ENCODE data around the gene DPEP1. TPM values are rescaled to one million over a fixed set of nuclear protein-coding genes. Genes with fewer than 3 reads are reported as not detected.

The DPEP1 gene
- total RNA-seq, 2 experiments from 2014 or later, result not detected

DNA sequence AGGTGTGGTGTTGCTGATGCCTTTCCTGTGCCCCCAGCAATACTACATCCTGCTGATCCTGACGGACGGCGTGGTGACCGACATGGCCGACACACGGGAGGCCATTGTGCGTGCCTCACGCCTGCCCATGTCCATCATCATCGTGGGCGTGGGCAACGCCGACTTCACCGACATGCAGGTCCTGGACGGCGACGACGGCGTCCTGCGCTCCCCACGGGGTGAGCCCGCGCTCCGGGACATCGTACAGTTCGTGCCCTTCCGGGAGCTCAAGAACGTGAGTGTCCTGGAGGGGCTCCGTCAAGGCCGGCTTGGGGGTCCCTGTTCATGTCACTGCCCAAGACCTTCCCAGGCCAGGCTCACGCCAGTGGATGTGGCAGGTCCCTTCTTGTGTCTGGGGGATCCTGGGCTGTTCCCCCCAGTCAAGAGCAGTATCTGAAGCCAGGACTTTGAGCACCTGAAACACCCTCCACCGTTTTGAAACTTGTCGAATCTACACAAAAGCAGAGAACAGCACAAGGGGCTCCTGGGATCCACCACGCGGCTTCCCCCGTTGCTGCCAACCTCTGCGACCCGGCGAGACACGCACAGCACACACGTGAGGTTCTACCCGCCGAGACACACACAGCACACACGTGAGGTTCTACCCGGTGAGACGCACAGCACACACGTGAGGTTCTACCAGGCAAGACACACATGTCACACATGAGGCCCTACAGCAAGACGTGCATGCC lies 17.9 kb upstream of the DPEP1 start:
- H3K9me3 Mint-ChIP-seq (ENCODE audit: insufficient read depth), result no peaks in the 10 kb centered on the region
- ChIA-PET POLR2A (no interaction called here), CTCF (no interaction called here)
- H3K4me1 Mint-ChIP-seq (ENCODE audit: low read depth), result peaks cover 16% of the 10 kb centered on the region
- H3K4me3 Mint-ChIP-seq, result no peak overlapping the region
- ATAC-seq (no peak), DNase-seq (no peak)
- H3K36me3 Mint-ChIP-seq (ENCODE audit: low read depth), result no peaks in the 10 kb centered on the region
- H3K27me3 Mint-ChIP-seq (ENCODE audit: low read depth), result peaks cover 3% of the 10 kb centered on the region
- H3K27ac Mint-ChIP-seq, result no peak overlapping the region

DNA sequence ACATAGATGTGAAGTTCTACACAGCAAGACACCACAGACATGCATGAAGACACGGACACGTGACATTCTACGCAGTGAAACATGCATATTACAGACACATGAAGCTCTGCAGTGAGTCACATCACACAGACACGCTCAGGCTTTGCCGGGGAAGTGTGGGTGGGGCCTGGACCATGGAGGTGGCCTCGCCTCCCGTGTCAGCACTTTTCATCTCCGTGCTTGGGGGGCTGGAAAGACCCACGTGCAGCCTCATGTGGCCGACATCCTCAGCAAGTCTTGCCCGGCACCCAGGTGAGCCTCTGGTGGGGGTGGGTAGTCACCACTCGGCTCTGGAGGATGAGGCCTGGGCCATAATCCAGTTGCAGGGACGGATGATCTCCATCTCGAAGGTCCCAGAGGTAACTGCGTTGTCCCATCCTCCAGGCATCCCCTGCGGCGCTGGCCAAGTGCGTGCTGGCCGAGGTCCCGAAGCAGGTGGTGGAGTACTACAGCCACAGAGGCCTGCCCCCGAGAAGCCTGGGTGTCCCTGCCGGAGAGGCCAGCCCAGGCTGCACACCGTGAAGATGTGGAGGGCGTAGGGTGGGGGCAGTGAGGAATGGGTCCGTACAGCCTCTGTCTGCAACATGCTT lies 17.3 kb upstream of the DPEP1 start:
- peaks cover 16% of the 10 kb centered on the region for H3K4me1 Mint-ChIP-seq (ENCODE audit: low read depth)
- DNase-seq (no peak), ATAC-seq (no peak)
- no peaks in the 10 kb centered on the region for H3K36me3 Mint-ChIP-seq (ENCODE audit: low read depth)
- H3K4me3 Mint-ChIP-seq, result no peak overlapping the region
- CTCF ChIA-PET, result no interaction called here
- H3K27me3 Mint-ChIP-seq (ENCODE audit: low read depth), result peaks cover 3% of the 10 kb centered on the region
- no peak overlapping the region for H3K27ac Mint-ChIP-seq
- POLR2A ChIA-PET, result no interaction called here
- no peaks in the 10 kb centered on the region for H3K9me3 Mint-ChIP-seq (ENCODE audit: insufficient read depth)

DNA sequence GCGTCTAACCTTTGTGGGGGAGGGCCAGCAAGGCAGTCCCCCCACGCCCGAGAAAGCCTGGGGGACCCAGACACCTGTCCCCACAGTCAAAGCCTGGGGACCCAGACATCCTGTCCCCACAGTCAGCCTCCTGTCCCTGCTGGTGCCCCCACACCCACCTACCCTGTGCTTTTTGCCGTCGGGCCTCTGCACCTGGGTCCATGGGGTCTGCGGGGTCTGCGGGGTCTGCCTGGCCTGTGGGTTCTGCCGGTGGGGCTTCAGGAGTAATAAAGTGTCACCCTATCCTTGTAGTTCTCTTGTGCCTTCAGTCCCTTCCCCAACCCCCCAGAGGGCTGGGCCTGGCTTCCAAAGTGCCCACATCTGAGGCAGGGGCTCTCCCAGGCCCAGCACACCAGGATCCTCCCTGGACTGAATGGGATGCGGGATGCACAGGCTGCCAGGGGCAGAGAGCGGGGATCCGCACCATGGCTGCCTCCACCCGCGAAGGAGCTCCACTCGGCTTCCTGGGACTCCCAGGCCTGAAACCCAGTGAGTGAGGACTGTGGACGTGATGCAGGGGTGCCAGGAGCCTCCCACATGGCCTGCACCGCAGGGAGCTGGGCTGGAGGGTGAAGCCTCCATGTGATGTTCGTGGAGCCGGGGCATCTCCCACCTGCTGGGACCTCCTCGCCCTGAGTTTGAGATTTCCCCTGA lies 16.3 kb upstream of the DPEP1 start:
- POLR2A ChIA-PET, result no interaction called here
- H3K4me1 Mint-ChIP-seq (ENCODE audit: low read depth), result peaks cover 16% of the 10 kb centered on the region
- ATAC-seq (no peak), DNase-seq (no peak)
- H3K4me3 Mint-ChIP-seq, result no peak overlapping the region
- CTCF ChIA-PET, result no interaction called here
- H3K9me3 Mint-ChIP-seq (ENCODE audit: insufficient read depth), result no peaks in the 10 kb centered on the region
- H3K27ac Mint-ChIP-seq, result no peak overlapping the region
- H3K36me3 Mint-ChIP-seq (ENCODE audit: low read depth), result no peaks in the 10 kb centered on the region
- peaks cover 3% of the 10 kb centered on the region for H3K27me3 Mint-ChIP-seq (ENCODE audit: low read depth)

DNA sequence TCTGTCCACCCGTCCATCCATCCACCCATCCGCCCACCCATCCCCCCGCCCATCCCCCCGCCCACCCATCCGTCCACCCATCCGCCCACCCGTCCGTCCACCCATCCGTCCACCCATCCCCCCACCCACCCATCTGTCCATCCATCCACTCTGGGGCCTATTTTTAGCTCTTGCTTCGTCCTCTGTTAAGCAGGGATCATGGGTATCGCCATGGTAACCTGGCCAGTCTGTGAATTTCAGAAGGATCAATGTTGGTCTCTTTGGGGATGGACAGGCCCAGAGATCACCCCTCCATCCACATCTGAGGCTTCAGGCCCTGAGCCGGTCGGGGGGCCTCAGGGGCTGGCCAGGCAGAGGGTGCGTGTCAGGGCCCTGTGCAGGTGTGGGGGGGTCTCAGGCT lies 15.2 kb upstream of the DPEP1 start:
- Mint-ChIP-seq H3K27ac (no peak overlapping the region), H3K4me1 (ENCODE audit: low read depth) (peaks cover 23% of the 10 kb centered on the region), H3K4me3 (no peak overlapping the region), H3K27me3 (ENCODE audit: low read depth) (peaks cover 7% of the 10 kb centered on the region), H3K36me3 (ENCODE audit: low read depth) (no peaks in the 10 kb centered on the region), H3K9me3 (ENCODE audit: insufficient read depth) (no peaks in the 10 kb centered on the region)
- DNase-seq (peak; percentile 48), ATAC-seq (no peak)
- ChIA-PET POLR2A (no interaction called here), CTCF (no interaction called here)

DNA sequence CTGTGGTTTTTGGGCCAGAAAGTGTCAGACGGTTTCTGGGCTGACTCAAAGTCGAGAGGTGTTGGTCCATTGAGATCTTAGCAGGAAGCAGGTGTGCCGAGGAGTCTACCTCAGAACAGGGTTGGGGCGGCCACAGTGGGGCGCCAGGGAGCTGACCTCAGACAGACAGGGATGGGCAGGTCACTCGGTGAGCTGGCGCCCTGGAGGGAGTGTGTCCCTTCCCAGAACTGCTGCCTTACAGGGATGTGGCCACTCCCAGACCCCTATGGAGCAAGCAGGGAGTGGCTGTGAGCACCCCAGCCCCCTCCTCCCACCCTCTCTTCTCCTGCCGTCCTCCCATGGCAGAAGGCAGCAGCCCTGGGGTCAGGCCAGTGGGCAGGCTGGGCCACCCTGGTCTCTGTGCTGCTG lies 14.0 kb upstream of the DPEP1 start:
- Mint-ChIP-seq H3K4me1 (ENCODE audit: low read depth) (peaks cover 13% of the 10 kb centered on the region), H3K4me3 (no peak overlapping the region), H3K27me3 (ENCODE audit: low read depth) (peaks cover 7% of the 10 kb centered on the region), H3K27ac (no peak overlapping the region), H3K36me3 (ENCODE audit: low read depth) (no peaks in the 10 kb centered on the region), H3K9me3 (ENCODE audit: insufficient read depth) (no peaks in the 10 kb centered on the region)
- DNase-seq (peak; percentile 55), ATAC-seq (peak; percentile 46)
- POLR2A ChIA-PET, result interaction anchor here (0.6 kb wide), 1 partner anchor 15 kb away, joined by 3 read pairs; no protein-coding TSS in a partner anchor
- CTCF ChIA-PET, result no interaction called here

DNA sequence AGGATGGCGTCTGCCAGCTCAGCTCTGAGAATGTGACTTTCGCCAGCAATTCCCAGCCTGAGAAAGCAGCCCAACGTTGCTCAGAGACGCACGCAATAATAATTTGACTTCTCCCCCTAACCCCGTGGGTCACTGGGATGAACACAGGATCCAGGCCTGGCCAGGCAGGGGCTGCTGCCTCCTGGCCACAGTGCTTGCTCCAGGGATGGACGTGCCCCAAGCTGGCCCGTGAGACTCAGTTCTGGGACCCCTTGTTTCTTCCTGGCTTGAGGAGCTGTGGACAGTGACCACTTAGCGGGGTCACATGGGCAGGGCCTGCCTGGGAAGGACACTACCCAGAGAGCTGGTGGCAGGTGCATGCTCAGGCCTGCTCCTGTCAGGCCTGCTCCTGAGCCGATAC lies 13.5 kb upstream of the DPEP1 start:
- DNase-seq (no peak), ATAC-seq (no peak)
- ChIA-PET POLR2A (interaction anchor here (0.6 kb wide), 1 partner anchor 16 kb away, joined by 3 read pairs; no protein-coding TSS in a partner anchor), CTCF (interaction anchor here (0.7 to 1.4 kb wide), 2 partner anchors 15 to 69 kb away, joined by 3 to 5 read pairs; no protein-coding TSS in a partner anchor)
- Mint-ChIP-seq H3K27me3 (ENCODE audit: low read depth) (peaks cover 7% of the 10 kb centered on the region), H3K9me3 (ENCODE audit: insufficient read depth) (no peaks in the 10 kb centered on the region), H3K36me3 (ENCODE audit: low read depth) (no peaks in the 10 kb centered on the region), H3K4me3 (no peak overlapping the region), H3K4me1 (ENCODE audit: low read depth) (peaks cover 13% of the 10 kb centered on the region), H3K27ac (no peak overlapping the region)

DNA sequence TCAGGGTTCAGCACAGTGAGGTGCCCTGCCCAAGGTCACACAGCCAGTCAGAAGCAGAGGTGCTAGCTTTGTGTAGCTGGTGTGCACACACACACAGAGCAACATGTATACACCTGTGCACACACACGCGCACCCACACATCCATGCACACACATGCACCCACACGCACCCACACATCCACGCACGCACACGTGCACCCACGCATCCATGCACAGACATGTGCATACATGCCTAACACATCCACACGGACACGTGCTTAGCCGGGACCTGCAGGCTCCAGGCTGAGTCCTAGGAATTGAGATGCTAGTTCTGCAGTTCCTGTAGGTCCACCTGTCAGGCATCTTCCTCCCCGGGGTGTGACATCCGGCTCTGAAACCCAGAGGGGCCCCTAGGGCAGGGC lies 13.0 kb upstream of the DPEP1 start:
- Mint-ChIP-seq H3K27me3 (ENCODE audit: low read depth) (peaks cover 7% of the 10 kb centered on the region), H3K27ac (no peak overlapping the region), H3K9me3 (ENCODE audit: insufficient read depth) (no peaks in the 10 kb centered on the region), H3K4me3 (no peak overlapping the region), H3K4me1 (ENCODE audit: low read depth) (peaks cover 13% of the 10 kb centered on the region), H3K36me3 (ENCODE audit: low read depth) (no peaks in the 10 kb centered on the region)
- no peak for ATAC-seq
- CTCF ChIA-PET, result interaction anchor here (0.6 to 1.4 kb wide), 3 partner anchors 14 to 68 kb away, joined by 3 to 5 read pairs (median 3); no protein-coding TSS in a partner anchor
- no peak for DNase-seq
- POLR2A ChIA-PET, result no interaction called here

DNA sequence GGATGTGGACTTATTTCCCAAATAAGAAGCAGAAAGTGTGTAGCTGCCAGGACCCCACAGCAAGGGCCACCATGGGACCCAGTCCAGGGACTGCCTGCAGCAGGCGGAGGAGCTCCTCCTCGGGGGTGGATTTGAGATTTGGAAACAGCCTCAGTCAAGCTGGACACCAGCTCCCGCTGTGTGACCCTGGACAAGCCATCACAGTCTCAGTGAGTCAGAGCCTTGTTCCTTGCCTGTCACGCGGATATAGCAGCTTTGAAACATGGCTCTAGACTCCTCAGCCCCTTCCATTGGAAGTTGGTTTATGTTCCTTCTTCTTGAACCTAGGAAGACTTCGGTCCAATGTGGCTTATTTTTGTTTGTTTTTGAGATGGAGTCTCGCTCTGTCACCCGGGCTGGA lies 12.5 kb upstream of the DPEP1 start:
- Mint-ChIP-seq H3K9me3 (ENCODE audit: insufficient read depth) (no peaks in the 10 kb centered on the region), H3K4me3 (no peak overlapping the region), H3K27me3 (ENCODE audit: low read depth) (peaks cover 7% of the 10 kb centered on the region), H3K27ac (no peak overlapping the region), H3K36me3 (ENCODE audit: low read depth) (no peaks in the 10 kb centered on the region), H3K4me1 (ENCODE audit: low read depth) (peaks cover 13% of the 10 kb centered on the region)
- ATAC-seq, result no peak
- no peak for DNase-seq
- CTCF ChIA-PET, result interaction anchor here (0.6 to 1.4 kb wide), 2 partner anchors 14 to 63 kb away, joined by 3 to 5 read pairs; no protein-coding TSS in a partner anchor
- POLR2A ChIA-PET, result interaction anchor here (1.5 kb wide), 1 partner anchor 40 kb away, joined by 4 read pairs; the partner anchor contains the start of gene RPL13

DNA sequence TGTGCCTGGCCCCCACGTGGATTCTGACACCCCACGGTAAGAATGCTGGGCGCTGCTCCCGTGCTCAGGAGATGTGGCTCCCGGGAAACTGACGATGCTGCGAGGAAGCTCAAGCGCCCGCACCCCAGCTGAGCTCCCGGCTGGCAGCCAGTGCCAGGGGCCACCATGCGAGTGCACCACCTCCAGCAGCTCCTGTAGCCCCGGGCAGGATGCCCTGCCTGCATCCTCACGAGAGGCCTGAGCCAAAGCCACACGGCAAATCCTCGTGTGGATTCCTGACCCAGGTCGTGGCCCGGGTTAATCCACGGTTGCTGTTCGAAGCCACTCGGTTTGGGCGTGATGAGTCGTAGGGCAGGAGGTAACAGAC lies 11.6 kb upstream of the DPEP1 start:
- Mint-ChIP-seq H3K9me3 (ENCODE audit: insufficient read depth) (no peaks in the 10 kb centered on the region), H3K4me1 (ENCODE audit: low read depth) (peaks cover 13% of the 10 kb centered on the region), H3K36me3 (ENCODE audit: low read depth) (no peaks in the 10 kb centered on the region), H3K27me3 (ENCODE audit: low read depth) (peaks cover 7% of the 10 kb centered on the region), H3K4me3 (no peak overlapping the region), H3K27ac (no peak overlapping the region)
- ChIA-PET CTCF (no interaction called here), POLR2A (interaction anchor here (0.6 to 1.5 kb wide), 3 partner anchors 13 to 41 kb away, joined by 3 to 4 read pairs (median 3); partner anchors contain the start of genes CPNE7 and RPL13)
- no peak for DNase-seq
- no peak for ATAC-seq

DNA sequence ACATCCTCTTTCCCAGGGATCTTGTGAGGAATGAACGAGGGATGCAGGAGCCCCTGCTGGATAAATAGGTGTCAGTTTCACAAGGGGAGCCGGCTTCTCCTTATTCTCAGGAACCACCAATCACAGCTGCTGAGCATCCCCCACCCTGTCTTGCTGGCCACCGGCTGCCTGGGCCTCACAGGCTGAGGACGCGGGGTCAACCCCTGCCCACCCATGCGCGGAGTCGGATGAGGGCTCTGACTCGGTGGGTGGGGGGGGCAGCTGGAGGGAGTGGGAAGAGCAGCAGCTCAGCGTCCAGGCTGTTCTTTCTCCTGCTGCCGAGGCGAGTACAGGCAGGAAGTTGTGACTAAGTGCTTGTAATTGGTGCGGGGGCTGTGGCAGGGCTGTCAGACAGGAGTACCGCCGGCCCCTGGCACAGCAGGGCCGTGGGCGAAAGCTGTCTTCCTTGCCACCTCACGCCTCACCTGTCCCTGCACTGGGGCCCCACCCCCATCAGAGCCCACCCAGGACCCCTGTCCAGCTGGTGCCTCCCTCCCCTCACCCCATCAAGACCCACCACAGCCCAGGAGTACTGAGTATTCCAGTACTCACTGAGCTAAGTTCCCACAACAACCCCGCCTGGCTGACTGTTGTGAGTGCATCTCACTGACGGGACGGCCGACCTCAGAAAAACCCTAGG lies 11.0 kb upstream of the DPEP1 start:
- Mint-ChIP-seq H3K4me1 (ENCODE audit: low read depth) (peaks cover 13% of the 10 kb centered on the region), H3K36me3 (ENCODE audit: low read depth) (no peaks in the 10 kb centered on the region), H3K4me3 (no peak overlapping the region), H3K27ac (peak overlapping the region; percentile 25), H3K27me3 (ENCODE audit: low read depth) (peaks cover 7% of the 10 kb centered on the region), H3K9me3 (ENCODE audit: insufficient read depth) (no peaks in the 10 kb centered on the region)
- DNase-seq (peak; percentile 58), ATAC-seq (peak; percentile 73)
- ChIA-PET CTCF (no interaction called here), POLR2A (interaction anchor here (0.6 to 1.5 kb wide), 3 partner anchors 13 to 41 kb away, joined by 3 to 4 read pairs (median 3); partner anchors contain the start of genes CPNE7 and RPL13)

DNA sequence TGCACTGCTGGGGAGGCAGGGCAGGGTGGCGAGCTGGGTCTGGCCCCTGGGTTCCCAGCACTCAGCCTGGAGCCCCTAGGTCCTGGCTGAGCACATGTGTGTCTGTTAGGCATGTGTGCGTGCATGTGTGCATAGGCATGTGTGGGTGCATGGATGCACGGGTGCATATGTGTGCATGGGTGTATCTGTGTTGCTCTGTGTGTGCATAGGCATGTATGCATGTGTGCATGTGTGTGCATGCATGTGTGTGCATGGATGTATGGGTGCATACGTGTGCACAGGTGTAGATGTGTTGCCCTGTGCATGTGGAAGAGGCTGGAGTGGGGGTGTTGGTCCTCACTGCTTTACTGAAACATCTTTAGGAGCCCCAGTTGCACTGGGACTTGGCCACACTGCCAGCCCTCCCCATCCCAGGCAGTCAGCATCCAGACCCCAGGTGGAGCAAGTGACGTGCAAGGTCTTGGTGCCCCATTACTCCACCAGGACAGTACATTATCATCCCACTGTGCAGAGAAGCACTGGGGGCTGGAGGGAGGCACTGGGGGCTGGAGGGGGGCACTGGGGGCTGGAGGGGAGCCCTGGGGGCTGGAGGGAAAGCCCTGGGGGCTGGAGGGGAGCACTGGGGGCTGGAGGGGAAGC lies 10.4 kb upstream of the DPEP1 start:
- Mint-ChIP-seq H3K4me1 (ENCODE audit: low read depth) (peaks cover 13% of the 10 kb centered on the region), H3K27me3 (ENCODE audit: low read depth) (peaks cover 7% of the 10 kb centered on the region), H3K4me3 (no peak overlapping the region), H3K36me3 (ENCODE audit: low read depth) (no peaks in the 10 kb centered on the region), H3K27ac (peak overlapping the region; percentile 25), H3K9me3 (ENCODE audit: insufficient read depth) (no peaks in the 10 kb centered on the region)
- ATAC-seq (no peak), DNase-seq (no peak)
- ChIA-PET POLR2A (no interaction called here), CTCF (no interaction called here)

Data from activated CD8-positive, alpha-beta T cell treated with anti-CD3 and anti-CD28 coated beads, Interleukin-2, amount 10 ng/mL, durations not matched to agents 7 days and 5 days (primary cell).